HepG2 (cell line): ENCODE data around the gene GJC2. TPM values are rescaled to one million over a fixed set of nuclear protein-coding genes. Genes with fewer than 3 reads are reported as not detected.

Experiments used
- ATAC-seq: fragments of 200-7000 bp; cut with Tn5 transposase; 3 replicates; pipeline ENCODE4 v1.9.1; 2020; ENCODE audit warnings: mild to moderate bottlenecking, moderate library complexity
- BruUV-seq: library from RNA; stranded (reverse); fragments of 400-500 nt; replicated peaks from 2 replicates; lab custom pipeline; 2021; lab: Mats Ljungman, UMichigan
- CTCF ChIA-PET: fragments of 300-600 bp; formaldehyde crosslinking; extraction: SDS; loops from one replicate; lab custom pipeline; 2021; ENCODE audit warnings: low total read pairs, inconsistent platforms, low intra/inter-chr PET ratio; lab: Yijun Ruan, JAX
- POLR2A ChIA-PET: fragments of 350-600 bp; sonication (Branson Sonifier 250); formaldehyde crosslinking; loops from one replicate; lab custom pipeline; 2020; ENCODE audit warnings: antibody characterized with exemption, inconsistent platforms; lab: Yijun Ruan, JAX
- DNase-seq: peaks from one replicate; pipeline ENCODE4 v3.0.0-alpha.2; 2015; ENCODE audit warnings: low spot score
- FAIRE-seq: peaks from 3 replicates; lab custom pipeline; 2011; peaks lifted over from hg19 to GRCh38; lab: Jason Lieb, UNC
- H2AFZ ChIP-seq: one replicate; pipeline ENCODE4 v1.6.1; 2011; ENCODE audit warnings: low read length, inconsistent platforms
- H3K27ac ChIP-seq: fragments of 300-600 bp; 3 replicates; pipeline ENCODE4 v1.8.0; 2011; ENCODE audit warnings: mixed run types, mild to moderate bottlenecking, mixed read lengths, low read length, inconsistent platforms; ENCODE audit not compliant: insufficient read depth; ENCODE audit errors: extremely low read length
- H3K27me3 ChIP-seq, 2 experiments: fragments of 200-600 bp in 1 of 2; 2 replicates in 1 of 2; 3 replicates in 1 of 2; pipeline versions ENCODE4 v1.6.0 to v1.8.0; 2011; ENCODE audit warnings: low read length in 2 of 2, mild to moderate bottlenecking in 2 of 2, moderate library complexity in 2 of 2, inconsistent platforms in 1 of 2; ENCODE audit not compliant: insufficient read depth in 2 of 2, control insufficient read depth in 1 of 2
- H3K36me3 ChIP-seq, 2 experiments: fragments of 200-600 bp in 1 of 2; replicated peaks in 1 of 2; 2 replicates in 1 of 2; 3 replicates in 1 of 2; pipeline versions ENCODE4 v1.5.1 to v1.8.0; 2011; ENCODE audit warnings: low read length in 2 of 2, inconsistent platforms in 1 of 2; ENCODE audit not compliant: insufficient read depth in 2 of 2, control insufficient read depth in 1 of 2
- H3K4me1 ChIP-seq: 2 replicates; pipeline ENCODE4 v1.5.1; 2012; ENCODE audit warnings: low read length, inconsistent platforms; ENCODE audit not compliant: insufficient read depth
- H3K4me2 ChIP-seq: 2 replicates; pipeline ENCODE4 v1.6.0; 2011; ENCODE audit warnings: low read depth, low read length, inconsistent platforms
- H3K4me3 ChIP-seq, 3 experiments: fragments of 200-600 bp in 1 of 3; sonication (generic), shearing (Covaris generic) in 1 of 3; replicated peaks in 1 of 3; 2 replicates each; pipeline ENCODE4 v1.5.1; 2011 to 2016; ENCODE audit warnings: low read length in 3 of 3, inconsistent platforms in 2 of 3, low read depth in 2 of 3, mild to moderate bottlenecking in 2 of 3, control low read depth in 1 of 3, mixed read lengths in 1 of 3; ENCODE audit not compliant: insufficient read depth in 1 of 3
- H3K79me2 ChIP-seq: one replicate; pipeline ENCODE4 v1.6.1; 2011; ENCODE audit warnings: low read length, inconsistent platforms; ENCODE audit not compliant: insufficient read depth
- H3K9ac ChIP-seq: 2 replicates; pipeline ENCODE4 v1.6.0; 2011; ENCODE audit warnings: mild to moderate bottlenecking, low read depth, low read length, inconsistent platforms; ENCODE audit not compliant: insufficient read depth
- H3K9me3 ChIP-seq: 2 replicates; pipeline ENCODE4 v1.5.1; 2012; ENCODE audit warnings: mild to moderate bottlenecking, low read length
- H4K20me1 ChIP-seq: 2 replicates; pipeline ENCODE4 v1.6.0; 2011; ENCODE audit warnings: inconsistent platforms, mild to moderate bottlenecking, low read length, moderate library complexity; ENCODE audit not compliant: insufficient read depth
- EZH2 ChIP-seq: conservative IDR thresholded peaks from 2 replicates; pipeline ENCODE4 v1.6.1; 2012; ENCODE audit warnings: mild to moderate bottlenecking, low read depth, low read length, moderate library complexity
- FOXP4 ChIP-seq: sonication (generic); formaldehyde crosslinking; IDR thresholded peaks from 2 replicates; pipeline ENCODE4 v1.4.0; 2020; ENCODE audit warnings: missing genetic modification reagents
- KLF9 ChIP-seq: IDR thresholded peaks from 2 replicates; pipeline ENCODE4 v1.6.1; 2016; ENCODE audit warnings: low read depth
- MIXL1 ChIP-seq: IDR thresholded peaks from 2 replicates; pipeline ENCODE4 v1.6.1; 2016
- NCOA5 ChIP-seq: sonication (generic); formaldehyde crosslinking; IDR thresholded peaks from 2 replicates; pipeline ENCODE4 v1.4.0; 2020; ENCODE audit warnings: missing genetic modification reagents
- TBP ChIP-seq: sonication (generic); formaldehyde crosslinking; IDR thresholded peaks from 2 replicates; pipeline ENCODE4 v1.5.0; 2020; ENCODE audit warnings: missing genetic modification reagents
- ZNF18 ChIP-seq: sonication (generic); formaldehyde crosslinking; IDR thresholded peaks from 2 replicates; pipeline ENCODE4 v1.8.0; 2022; ENCODE audit warnings: mild to moderate bottlenecking, missing genetic modification reagents; ENCODE audit not compliant: insufficient replicate concordance
- ZNF766 ChIP-seq: sonication (generic); formaldehyde crosslinking; IDR thresholded peaks from 2 replicates; pipeline ENCODE4 v1.5.0; 2020; ENCODE audit warnings: missing genetic modification reagents, borderline replicate concordance
- ZNF773 ChIP-seq: sonication (generic); formaldehyde crosslinking; IDR thresholded peaks from 2 replicates; pipeline ENCODE4 v1.4.0; 2020; ENCODE audit warnings: missing genetic modification reagents, borderline replicate concordance
- ZNF816 ChIP-seq: sonication (generic); formaldehyde crosslinking; IDR thresholded peaks from 2 replicates; pipeline ENCODE4 v1.8.0; 2022; ENCODE audit warnings: missing genetic modification reagents, mild to moderate bottlenecking, borderline replicate concordance
- WGBS: methylation state at CpG from one replicate; pipeline ENCODE4 v1.1.6; 2017; ENCODE audit warnings: low lambda C conversion rate; 5-methylcytosine and 5-hydroxymethylcytosine counted together
- in situ Hi-C: cut with HindIII; loops from 2 replicates; pipeline ENCODE4 v1.10.0; 2017; ENCODE audit warnings: low pct_unique_long_range_greater_than_20kb; ENCODE audit not compliant: extremely low pct_ligation_motif_present
- intact Hi-C: fragments of 100-400 bp; cut with micrococcal nuclease; formaldehyde crosslinking; loops from one replicate; pipeline ENCODE4 v1.10.0; 2022; ENCODE audit not compliant: unreplicated experiment
- polyA plus RNA-seq, 8 experiments: library from polyadenylated mRNA; depleted of rRNA in 3 of 8; stranded (reverse) in 7 of 8; unstranded in 1 of 8; fragments of >200 nt; fragmentation: Illumina TruSeq in 4 of 8; extraction: Trizol in 4 of 8; gene quantifications; 2 replicates each; pipeline versions ENCODE4 v1.2.1 to v1.2.3, GENCODE V29; 2011 to 2016; ENCODE audit warnings: low read depth in 4 of 8, missing spikeins in 1 of 8, mixed read lengths in 1 of 8; ENCODE audit not compliant: insufficient read depth in 1 of 8
- total RNA-seq, 5 experiments: library from RNA; depleted of rRNA; stranded (reverse); fragments of >200 nt; fragmentation: Illumina TruSeq; extraction: Trizol; gene quantifications; 2 replicates each; pipeline ENCODE4 v1.2.3, GENCODE V29; 2016; ENCODE audit warnings: low read depth in 1 of 5
- TF ChIP-seq, protein P1 (sequence below): sonication (generic); formaldehyde crosslinking; IDR thresholded peaks from 2 replicates; pipeline ENCODE4 v1.4.0; 2020; ENCODE audit warnings: missing genetic modification reagents

Gene GJC2
- total and polyA plus RNA-seq, 2 of the 13 experiments (the other 11 are each of a cell fraction or from before 2014, with no cell fraction given) = 1.6 to 3.8 TPM

GRCh38 chr1:228144993-228145343 lies 4.8 kb upstream of the GJC2 start:
- intact Hi-C loops (no loop called here), in situ Hi-C loops (no loop called here)
- no peak overlapping the region for H2AFZ ChIP-seq
- H3K27me3 ChIP-seq = no peaks in the 10 kb centered on the region; a peak in 1 of 5 replicates
- no peaks in the 10 kb centered on the region for H3K9me3 ChIP-seq
- H3K4me1 ChIP-seq = peaks cover 48% of the 10 kb centered on the region
- no peak for TF ChIP-seq FOXP4 (CRISPR knock-in tag)
- TF ChIP-seq NCOA5 (CRISPR knock-in tag) = no peak
- TF ChIP-seq ZNF773 = no peak
- TF ChIP-seq, protein P1, sequence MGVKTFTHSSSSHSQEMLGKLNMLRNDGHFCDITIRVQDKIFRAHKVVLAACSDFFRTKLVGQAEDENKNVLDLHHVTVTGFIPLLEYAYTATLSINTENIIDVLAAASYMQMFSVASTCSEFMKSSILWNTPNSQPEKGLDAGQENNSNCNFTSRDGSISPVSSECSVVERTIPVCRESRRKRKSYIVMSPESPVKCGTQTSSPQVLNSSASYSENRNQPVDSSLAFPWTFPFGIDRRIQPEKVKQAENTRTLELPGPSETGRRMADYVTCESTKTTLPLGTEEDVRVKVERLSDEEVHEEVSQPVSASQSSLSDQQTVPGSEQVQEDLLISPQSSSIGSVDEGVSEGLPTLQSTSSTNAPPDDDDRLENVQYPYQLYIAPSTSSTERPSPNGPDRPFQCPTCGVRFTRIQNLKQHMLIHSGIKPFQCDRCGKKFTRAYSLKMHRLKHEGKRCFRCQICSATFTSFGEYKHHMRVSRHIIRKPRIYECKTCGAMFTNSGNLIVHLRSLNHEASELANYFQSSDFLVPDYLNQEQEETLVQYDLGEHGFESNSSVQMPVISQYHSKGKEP (CRISPR knock-in tag) = no peak
- TF ChIP-seq ZNF18 (CRISPR knock-in tag) = no peak
- TF ChIP-seq ZNF816 (CRISPR knock-in tag) = no peak
- no peak for TF ChIP-seq EZH2
- no peak for TF ChIP-seq MIXL1 (CRISPR knock-in tag)
- TF ChIP-seq ZNF766 (CRISPR knock-in tag) = no peak
- no peak for TF ChIP-seq KLF9 (CRISPR knock-in tag)
- TF ChIP-seq TBP (CRISPR knock-in tag) = no peak
- peaks cover 59% of the 10 kb centered on the region for H3K79me2 ChIP-seq
- peaks cover 4 to 17% of the 10 kb centered on the region in 2 experiments; a peak in 4 of 5 replicates for H3K36me3 ChIP-seq
- peaks cover 23% of the 10 kb centered on the region; the same call in 1 of the 2 replicates for H4K20me1 ChIP-seq
- H3K4me3 ChIP-seq = no peak overlapping the region
- no peak overlapping the region for H3K9ac ChIP-seq
- H3K4me2 ChIP-seq = no peak overlapping the region
- CTCF ChIA-PET = no interaction called here
- no peak for FAIRE-seq
- DNase-seq = no peak
- no TSS peak for BruUV-seq
- H3K27ac ChIP-seq = no peak overlapping the region
- 100% methylated on average over 1 of the region's 8 CpGs for WGBS
- no peak for ATAC-seq
- POLR2A ChIA-PET = interaction anchor here (1.2 kb wide), 1 partner anchor 20 kb away, joined by 6 read pairs; the partner anchor contains the start of gene IBA57
